Measurements from ENCODE around the gene HDAC4.

GRCh38 chr2:239225371-239225851, 175.4 kb downstream of the HDAC4 start:
- TF ChIP-seq CTCF (IDR thresholded peaks at IDR 0.05) (no peak), POLR2AphosphoS5 (IDR thresholded peaks at IDR 0.05) (no peak), POLR2A (IDR thresholded peaks at IDR 0.05) (no peak), EP300 (IDR thresholded peaks at IDR 0.05) (no peak)

All from stomach (tissue), 4 donors.